NCI-H2227 (cell line): Measurements from ENCODE around the gene VPS13D.
"Not testable (repeated sequence)": the region's sequence is repeated elsewhere in the genome, so short reads cannot be mapped to it uniquely, and the experiment has no call there.

ENCODE experiments used
- DNase-seq: peaks from one replicate; lab custom pipeline; 2025; ENCODE audit not compliant: unreplicated experiment; lab: John Stamatoyannopoulos, UW

The VPS13D gene

GRCh38 chr1:12285496-12286143 lies 55.8 kb downstream of the VPS13D start:
- no peak for DNase-seq

DNA sequence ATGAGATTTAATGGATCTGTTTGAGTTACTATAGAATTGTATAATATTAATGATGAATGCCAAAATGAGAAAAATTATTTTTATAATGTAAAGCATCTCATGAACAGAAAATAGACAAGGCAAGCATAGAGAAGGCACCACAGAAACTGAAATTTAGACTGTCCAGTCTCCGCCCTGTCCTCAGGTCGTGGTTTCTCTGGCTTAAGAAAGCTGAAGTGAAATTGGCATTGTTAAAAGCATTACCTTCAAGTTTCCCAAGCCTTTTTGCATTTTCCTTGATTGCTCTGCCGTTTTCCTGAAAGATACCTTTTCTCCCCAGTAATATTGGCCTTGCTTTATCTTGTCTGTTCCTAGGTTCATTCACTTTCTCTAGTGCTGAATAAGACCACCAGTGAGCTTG lies 58.0 kb downstream of the VPS13D start:
- no peak for DNase-seq

DNA sequence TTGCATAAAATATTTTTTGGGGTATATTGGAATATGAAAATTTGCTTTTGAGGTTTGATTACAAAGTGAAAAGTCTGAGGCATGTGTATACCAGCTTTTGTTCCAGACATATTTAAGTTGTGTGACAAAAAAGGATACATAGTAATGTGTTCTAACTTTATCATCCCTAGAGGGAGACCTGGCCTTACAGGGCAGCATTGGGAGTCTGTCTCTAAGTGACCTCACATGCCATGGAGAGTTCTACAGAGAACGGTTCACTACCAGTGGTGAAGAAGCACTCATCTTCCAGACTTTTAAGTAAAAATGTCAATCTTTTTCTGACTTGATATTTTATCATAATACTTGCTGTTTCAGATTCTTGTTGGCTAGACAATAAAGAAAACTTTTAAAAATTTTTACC lies 61.0 kb downstream of the VPS13D start:
- DNase-seq = no peak

GRCh38 chr1:12293416-12293815 lies 63.6 kb downstream of the VPS13D start:
- DNase-seq = no peak

- DNase-seq = no peak
These were observed 64.2 kb downstream of the VPS13D start for GRCh38 chr1:12294076-12294475.

DNA sequence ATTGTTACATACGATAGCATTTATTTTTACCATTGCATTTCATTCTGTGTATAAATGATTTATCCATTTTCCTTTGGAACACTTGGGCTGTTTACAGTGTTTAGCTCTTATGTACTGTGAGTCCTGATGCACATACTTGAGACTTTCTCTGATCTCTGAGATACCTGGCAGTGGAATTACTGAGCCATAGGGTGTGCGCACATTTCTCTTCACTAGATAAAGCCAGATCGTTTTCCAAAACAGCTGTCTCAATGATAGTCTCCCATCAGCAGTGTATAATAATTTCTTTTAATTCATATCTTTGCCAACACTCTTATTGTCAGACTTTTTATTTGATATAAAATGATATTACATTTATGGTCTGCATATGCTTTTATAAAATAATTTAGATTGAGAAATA lies 66.2 kb downstream of the VPS13D start:
- no peak for DNase-seq

- DNase-seq = no peak
These were observed 66.8 kb downstream of the VPS13D start for GRCh38 chr1:12296623-12297022.

- DNase-seq = no peak
These were observed 70.9 kb downstream of the VPS13D start for GRCh38 chr1:12300706-12301105.

DNA sequence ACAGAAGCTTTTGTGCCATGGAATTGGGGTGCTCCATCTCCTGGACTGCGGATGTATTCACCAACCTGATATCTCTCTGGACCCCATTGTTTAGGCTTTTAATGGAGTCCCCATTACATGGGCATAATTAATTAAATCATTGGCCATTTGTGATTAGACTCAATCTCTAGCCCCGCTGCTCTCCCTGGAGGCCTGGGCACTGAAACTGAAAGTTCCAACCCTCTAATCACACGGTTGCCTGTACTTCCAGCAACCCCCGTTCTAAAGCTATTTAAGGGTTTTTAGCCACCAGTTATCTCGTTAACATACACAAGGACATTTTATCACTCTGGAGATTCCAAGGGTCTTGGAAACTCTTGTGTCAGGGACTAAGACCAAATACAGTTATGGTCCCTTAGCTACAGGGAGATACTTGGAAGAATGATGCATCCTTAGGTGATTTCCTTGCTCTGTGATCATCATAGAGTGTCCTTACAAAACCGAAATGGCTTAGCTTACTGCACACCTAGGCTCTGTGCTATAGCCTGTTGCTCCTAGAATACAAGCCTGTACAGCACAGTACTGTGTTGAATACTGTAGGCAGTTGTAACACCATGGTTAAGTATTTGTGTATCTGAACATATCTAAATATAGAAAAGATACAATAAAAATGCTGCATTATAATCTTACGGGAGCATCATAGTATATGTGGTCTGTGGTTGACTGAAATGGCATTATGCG lies 71.8 kb downstream of the VPS13D start:
- no peak for DNase-seq

DNA sequence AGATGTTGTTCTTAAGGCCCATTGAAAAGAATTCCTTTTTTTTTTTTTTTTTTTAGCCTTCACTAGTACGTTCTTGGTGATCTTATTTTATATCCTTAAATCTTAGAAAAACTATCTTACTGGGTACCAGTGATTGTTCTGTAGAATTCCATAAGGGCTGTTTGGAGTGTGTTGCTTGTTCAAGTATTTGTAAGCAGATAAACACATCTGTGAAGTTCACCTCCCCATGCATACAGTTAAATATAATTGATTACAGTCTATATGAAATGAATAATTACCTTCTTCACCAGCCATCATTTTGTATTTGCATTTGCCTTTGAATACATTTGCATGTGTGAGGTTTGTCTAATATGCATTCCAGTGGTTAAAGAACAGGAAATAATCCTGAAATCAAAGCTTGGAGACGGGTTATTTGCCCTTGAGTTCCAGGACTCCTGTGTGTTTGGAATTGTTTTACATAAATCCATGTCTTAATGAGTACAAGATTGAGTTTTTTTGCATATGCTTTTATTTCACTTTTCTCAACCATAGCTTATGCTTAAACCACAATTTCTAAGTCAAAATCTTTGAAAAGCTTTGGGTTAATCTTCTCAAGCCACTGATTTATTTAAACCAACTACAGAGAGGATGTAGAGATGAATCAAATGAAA lies 73.1 kb downstream of the VPS13D start:
- DNase-seq = no peak

- no peak for DNase-seq
These were observed 75.5 kb downstream of the VPS13D start for GRCh38 chr1:12305377-12305776.

DNA sequence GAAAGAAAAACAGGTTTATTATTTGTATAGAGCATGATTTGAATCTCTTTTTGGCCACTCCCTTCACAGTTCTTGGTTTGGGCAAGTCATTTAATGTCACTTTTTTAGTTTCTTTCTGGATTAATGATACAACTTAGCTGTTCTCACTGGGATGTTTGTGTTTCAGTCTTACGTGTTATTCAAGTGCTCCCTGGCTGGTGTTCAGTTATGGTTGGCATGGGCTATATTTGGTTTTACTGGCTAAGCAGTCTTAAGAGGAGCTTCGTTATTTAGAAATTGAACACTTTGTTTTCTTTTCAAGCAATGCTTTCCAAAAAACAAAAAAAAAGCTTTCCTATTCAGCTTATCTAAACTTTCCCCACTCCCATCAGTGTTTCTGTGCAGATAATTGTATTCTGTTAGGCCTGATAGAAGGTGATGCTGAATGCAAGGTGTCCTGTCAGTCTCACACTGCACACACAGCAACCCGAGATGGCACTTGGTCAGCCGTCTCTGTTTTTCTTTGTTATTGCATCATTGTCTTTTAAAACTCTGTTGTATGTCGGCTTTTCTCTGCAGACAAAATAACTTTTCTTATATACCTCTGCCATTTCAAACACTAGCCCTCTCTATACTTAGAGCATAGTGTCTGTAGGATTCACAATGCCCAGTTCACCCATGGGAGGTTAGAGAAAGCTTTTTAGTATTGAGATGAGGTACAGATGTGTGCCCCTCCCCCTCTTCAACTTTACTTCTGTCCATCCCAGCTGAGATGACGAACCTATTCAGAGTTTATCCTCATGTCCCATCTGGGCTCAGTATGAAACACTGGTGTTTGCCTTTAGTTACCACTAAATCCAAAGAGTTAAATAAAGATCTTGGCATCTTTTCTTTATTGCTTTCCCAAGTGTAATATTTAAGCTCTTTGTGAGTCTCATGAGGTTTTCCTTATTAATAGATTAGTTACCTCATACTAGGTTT lies 80.2 kb downstream of the VPS13D start:
- DNase-seq = no peak

DNA sequence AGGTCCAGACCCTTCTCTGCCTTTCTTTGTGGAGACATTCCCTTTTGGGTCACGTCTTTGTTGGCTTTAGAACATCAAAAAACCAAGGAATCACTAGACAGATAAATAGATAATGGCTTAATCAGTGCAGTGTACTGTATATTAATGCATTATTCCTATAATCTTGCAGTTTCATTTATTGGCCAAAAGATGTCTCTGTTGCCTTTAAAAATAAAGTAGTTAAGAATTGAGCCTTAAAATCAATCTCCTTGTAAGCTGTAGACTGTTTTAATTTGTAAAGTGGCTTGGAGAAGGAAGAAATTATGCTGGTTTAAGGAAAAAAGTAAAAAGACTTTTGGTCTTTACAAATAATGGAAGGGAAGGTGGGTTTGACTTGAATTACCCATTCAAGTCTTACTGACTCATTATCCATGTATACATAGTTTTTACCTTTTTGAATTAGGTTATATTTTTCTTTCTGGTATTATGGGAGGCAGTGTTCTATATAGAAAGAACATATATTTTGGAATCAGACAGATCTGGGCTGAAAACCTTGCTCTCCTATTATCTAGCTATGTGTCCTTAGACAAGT lies 84.6 kb downstream of the VPS13D start:
- peak; percentile 14 for DNase-seq

- no peak for DNase-seq
These were observed 85.3 kb downstream of the VPS13D start for GRCh38 chr1:12315146-12315545.

DNA sequence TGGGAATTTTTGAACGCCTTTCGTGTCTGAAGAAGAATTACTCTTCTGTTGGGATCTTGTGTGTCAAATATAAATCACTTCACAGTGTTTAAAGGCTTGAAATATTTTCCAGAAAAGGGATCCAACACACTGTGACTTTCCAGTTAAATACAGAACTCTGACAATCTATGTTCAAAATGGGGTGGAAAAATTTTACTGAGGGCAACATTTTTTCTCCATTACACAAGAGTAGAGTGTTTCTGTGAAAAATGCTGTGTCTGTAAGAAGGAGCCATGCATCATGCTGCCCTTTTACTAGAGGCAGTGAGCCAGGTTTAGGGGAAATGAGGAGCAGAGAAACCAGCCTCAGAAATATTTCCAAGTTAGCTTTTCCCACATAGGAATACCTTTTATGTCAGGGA lies 86.5 kb downstream of the VPS13D start:
- DNase-seq = no peak

- no peak for DNase-seq
These were observed 90.7 kb downstream of the VPS13D start for GRCh38 chr1:12320486-12320885.

DNA sequence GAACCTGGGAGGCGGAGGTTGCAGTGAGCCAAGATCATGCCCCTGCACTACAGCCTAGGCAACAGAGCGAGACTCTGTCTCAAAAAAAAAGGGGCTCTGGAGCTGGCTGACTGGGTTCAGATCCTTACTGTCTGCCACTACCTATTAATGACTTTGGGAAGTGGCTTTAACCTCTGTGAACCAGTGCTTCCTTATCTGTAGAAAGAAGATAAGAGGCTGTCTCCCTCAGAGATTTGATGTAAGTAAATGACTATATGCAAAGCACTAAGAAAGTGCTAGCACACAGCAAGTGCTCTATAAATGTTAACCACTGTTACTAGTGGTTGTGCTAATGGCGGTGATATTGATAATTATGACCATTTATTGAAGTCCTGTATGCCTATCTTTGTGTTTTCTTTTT lies 94.6 kb downstream of the VPS13D start:
- DNase-seq = no peak

DNA sequence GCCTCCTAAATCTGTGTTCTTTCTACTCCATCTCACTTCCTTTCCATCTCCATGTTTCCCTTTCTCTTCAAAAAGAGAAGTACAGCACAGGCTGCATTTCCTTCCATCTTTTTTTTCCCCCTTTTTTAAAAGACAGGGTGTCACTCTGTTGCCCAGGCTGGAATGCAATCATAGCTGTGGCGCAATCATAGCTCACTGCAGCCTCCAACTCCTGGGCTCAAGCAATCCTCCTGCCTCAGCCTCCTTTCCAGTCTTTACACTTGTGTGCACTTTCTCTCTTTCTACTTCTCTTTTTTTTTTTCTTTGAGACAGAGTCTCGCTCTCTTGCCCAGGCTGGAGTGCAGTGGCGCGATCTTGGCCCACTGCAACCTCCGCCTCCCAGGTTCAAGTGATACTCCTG lies 95.1 kb downstream of the VPS13D start:
- DNase-seq = not testable (repeated sequence)

- no peak for DNase-seq
These were observed 97.2 kb downstream of the VPS13D start for GRCh38 chr1:12326986-12327385.

GRCh38 chr1:12327566-12327965 lies 97.7 kb downstream of the VPS13D start:
- DNase-seq = no peak
